Spinal cord (tissue), 10 donors: Measurements from ENCODE around the gene CSRNP2. TPM values are rescaled to one million over a fixed set of nuclear protein-coding genes. Genes with fewer than 3 reads are reported as not detected.
A peak's percentile ranks its signal among the peaks of the same experiment; 100 is the strongest.

Experiments used
- DNase-seq, 6 donors: peaks; one replicate each; pipeline versions ENCODE4 v3.0.0 to v3.0.0-alpha.2; 2013 to 2015; ENCODE audit warnings: low spot score in 6 of 6, low read depth in 4 of 6
- H3K27ac ChIP-seq: one replicate; pipeline ENCODE4 v1.5.1; 2013; ENCODE audit warnings: low read depth, low read length, control low read depth
- H3K27me3 ChIP-seq: one replicate; pipeline ENCODE4 v1.6.1; 2013; ENCODE audit warnings: low read length; ENCODE audit not compliant: control insufficient read depth, insufficient read depth
- H3K36me3 ChIP-seq: one replicate; pipeline ENCODE4 v1.6.1; 2013; ENCODE audit warnings: low read length; ENCODE audit not compliant: control insufficient read depth, insufficient read depth
- H3K4me1 ChIP-seq: one replicate; pipeline ENCODE4 v1.6.1; 2013; ENCODE audit warnings: low read length; ENCODE audit not compliant: control insufficient read depth, insufficient read depth
- H3K4me3 ChIP-seq: one replicate; pipeline ENCODE4 v1.5.1; 2013; ENCODE audit warnings: low read depth, low read length, control low read depth
- H3K9me3 ChIP-seq: one replicate; pipeline ENCODE4 v1.6.1; 2013; ENCODE audit warnings: low read length; ENCODE audit not compliant: control insufficient read depth, insufficient read depth
- WGBS: methylation state at CpG from one replicate; pipeline ENCODE4 v1.1.5; 2013; ENCODE audit warnings: missing lambda C conversion rate; ENCODE audit not compliant: insufficient coverage; 5-methylcytosine and 5-hydroxymethylcytosine counted together
- polyA plus RNA-seq, 2 donors: library from polyadenylated mRNA; unstranded; fragments of 120-200 nt; gene quantifications; one replicate each; pipeline ENCODE4 v1.2.1, GENCODE V29; 2013; ENCODE audit not compliant: insufficient read length in 2 of 2
- total RNA-seq, 2 donors: library from RNA; depleted of rRNA in 1 of 2; stranded (reverse); fragments of 120-200 nt in 1 of 2; fragments of >200 nt in 1 of 2; gene quantifications; one replicate each; pipeline versions ENCODE4 v1.2.3 to v1.2.4, GENCODE V29; 2013 to 2014
- donor health status: healthy.

CSRNP2 gene
- total and polyA plus RNA-seq, 4 donors = 30.9 to 61.1 (median 47.5) TPM

DNA sequence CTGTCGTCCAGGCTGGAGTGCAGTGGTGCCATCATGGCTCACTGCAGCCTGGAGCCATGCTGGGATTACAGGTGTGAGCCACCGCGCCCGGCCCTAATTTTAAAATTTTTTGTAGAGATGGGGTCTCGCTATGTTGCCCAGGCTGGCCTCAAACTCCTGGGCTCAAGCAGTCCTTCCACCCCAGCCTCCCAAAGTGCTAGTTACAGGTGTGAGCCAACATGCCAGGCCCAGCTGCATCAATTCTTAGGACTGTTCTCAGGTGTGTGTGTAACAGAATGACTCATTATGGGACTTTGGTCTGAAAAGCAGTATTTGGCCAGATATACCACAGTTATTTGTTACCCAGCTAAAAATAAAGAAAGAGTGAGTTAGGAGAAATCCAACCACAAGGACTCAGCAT is 17.9 kb downstream of the CSRNP2 start:
- Histone ChIP-seq H3K4me1 (no peaks in the 10 kb centered on the region), H3K4me3 (no peak overlapping the region), H3K27me3 (no peaks in the 10 kb centered on the region), H3K9me3 (no peaks in the 10 kb centered on the region), H3K36me3 (peaks cover 66% of the 10 kb centered on the region), H3K27ac (no peak overlapping the region)
- WGBS = 100% methylated on average over 2 of the region's 5 CpGs
- no peak for DNase-seq

DNA sequence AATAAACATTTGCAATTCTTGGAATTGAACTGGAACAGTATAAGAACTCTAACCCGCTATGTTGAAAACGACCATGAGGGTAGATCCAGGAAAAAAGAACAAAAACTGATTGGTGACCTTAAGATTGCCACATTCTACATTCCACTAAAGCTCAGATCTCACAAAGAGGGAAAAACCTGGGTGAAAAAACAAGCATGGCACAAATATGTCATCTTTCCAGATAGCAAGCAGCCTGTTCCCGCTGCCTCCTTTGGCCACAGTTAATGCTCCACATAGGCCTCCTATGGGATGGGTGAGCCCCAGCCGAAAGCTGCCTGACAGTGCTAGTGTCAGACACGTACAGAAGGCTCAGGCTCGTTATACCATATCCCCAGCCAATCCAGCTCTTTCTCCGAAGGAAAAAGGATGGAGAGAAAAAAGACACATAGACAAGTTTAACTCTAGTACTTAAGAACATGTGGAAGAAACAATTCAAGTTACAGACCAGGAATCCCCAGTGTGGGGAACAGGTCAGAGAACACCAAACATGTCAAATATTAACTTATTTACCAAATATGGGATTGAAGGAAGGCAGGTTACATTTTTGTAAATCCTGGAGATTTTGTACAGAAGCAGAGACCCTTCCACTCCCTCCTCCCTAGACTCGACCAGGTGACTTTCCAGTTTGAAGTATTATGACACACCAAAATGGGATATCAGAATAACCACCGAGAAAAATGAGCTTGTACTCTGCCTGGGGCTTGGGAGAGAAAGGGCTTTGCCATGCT is 20.6 kb downstream of the CSRNP2 start:
- Histone ChIP-seq H3K27me3 (no peaks in the 10 kb centered on the region), H3K4me3 (no peak overlapping the region), H3K9me3 (no peaks in the 10 kb centered on the region), H3K4me1 (no peaks in the 10 kb centered on the region), H3K36me3 (peaks cover 60% of the 10 kb centered on the region), H3K27ac (no peak overlapping the region)
- 100% methylated on average over 3 of the region's 9 CpGs for WGBS
- DNase-seq = no peak

DNA sequence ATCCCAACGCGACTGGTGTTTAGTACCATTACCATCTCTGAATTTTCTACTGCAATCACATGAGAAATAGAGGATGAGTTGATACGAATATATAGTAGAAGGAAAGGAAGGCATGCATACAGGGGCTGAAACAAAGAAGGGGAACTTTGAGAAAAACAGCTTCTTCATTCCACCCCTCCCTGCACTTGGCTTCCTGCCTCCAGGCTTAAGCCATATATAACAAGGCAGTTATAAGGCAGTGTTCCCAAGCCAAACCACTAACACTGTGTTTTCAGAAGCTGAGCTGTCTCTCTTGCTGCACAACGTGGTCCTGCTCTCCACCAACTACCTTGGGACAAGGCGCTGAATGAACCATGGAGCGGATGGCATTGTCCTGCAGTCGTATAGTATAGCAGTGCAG is 24.3 kb downstream of the CSRNP2 start:
- Histone ChIP-seq H3K4me1 (no peaks in the 10 kb centered on the region), H3K9me3 (no peaks in the 10 kb centered on the region), H3K27ac (no peak overlapping the region), H3K4me3 (no peak overlapping the region), H3K36me3 (peaks cover 60% of the 10 kb centered on the region), H3K27me3 (no peaks in the 10 kb centered on the region)
- DNase-seq = no peak
- 87% methylated on average over 3 of the region's 7 CpGs for WGBS

DNA sequence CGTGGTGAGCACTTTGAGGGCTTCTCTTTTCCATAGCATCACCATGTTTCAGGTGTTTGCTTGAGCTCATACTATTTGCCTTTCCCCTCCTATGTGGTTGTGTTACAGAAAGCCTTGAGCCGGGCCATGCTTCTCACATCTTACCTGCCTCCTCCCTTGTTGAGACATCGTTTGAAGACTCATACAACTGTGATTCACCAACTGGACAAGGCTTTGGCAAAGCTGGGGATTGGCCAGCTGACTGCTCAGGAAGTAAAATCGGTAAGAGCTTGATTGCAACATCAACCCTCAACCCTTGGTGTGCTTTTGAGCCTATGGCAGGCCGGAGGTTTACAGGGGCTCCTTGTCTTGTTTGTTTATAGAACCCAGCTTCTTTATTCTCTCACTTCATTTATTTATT is 27.2 kb downstream of the CSRNP2 start:
- WGBS = 89% methylated on average over 3 of the region's 5 CpGs
- H3K27me3 ChIP-seq = no peaks in the 10 kb centered on the region
- peaks cover 52% of the 10 kb centered on the region for H3K36me3 ChIP-seq
- H3K4me1 ChIP-seq = no peaks in the 10 kb centered on the region
- H3K27ac ChIP-seq = no peak overlapping the region
- no peak overlapping the region for H3K4me3 ChIP-seq
- no peaks in the 10 kb centered on the region for H3K9me3 ChIP-seq
- DNase-seq = no peak

GRCh38 chr12:51055060-51055459 is 28.3 kb downstream of the CSRNP2 start:
- Histone ChIP-seq H3K4me3 (no peak overlapping the region), H3K36me3 (peaks cover 57% of the 10 kb centered on the region), H3K9me3 (no peaks in the 10 kb centered on the region), H3K27ac (no peak overlapping the region), H3K27me3 (no peaks in the 10 kb centered on the region), H3K4me1 (no peaks in the 10 kb centered on the region)
- DNase-seq = no peak
- WGBS = 100% methylated on average over 1 of the region's 2 CpGs

DNA sequence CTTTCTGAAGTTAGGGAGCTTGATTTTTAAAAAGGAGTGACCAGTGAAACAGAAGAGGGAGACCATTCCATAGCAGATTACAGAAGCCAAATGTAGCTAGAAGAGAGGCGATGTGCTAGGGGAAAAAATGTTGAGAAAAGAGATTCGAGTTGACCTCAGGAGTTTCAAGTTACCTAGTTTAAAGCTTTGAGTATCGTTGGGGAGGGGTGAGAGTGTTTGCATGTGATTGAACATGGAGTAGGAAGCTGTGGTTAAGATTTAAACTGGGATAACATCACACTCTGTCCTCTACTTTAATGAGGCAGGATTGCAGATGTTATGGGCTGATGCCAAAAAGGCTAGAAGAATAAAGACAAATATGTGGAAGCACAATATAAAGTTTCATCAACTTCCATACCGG is 31.6 kb downstream of the CSRNP2 start:
- no peak for DNase-seq
- Histone ChIP-seq H3K4me3 (no peak overlapping the region), H3K4me1 (peaks cover 8% of the 10 kb centered on the region), H3K9me3 (no peaks in the 10 kb centered on the region), H3K27me3 (no peaks in the 10 kb centered on the region), H3K36me3 (peaks cover 37% of the 10 kb centered on the region), H3K27ac (no peak overlapping the region)
- 44% methylated on average over 2 of the region's 4 CpGs for WGBS

DNA sequence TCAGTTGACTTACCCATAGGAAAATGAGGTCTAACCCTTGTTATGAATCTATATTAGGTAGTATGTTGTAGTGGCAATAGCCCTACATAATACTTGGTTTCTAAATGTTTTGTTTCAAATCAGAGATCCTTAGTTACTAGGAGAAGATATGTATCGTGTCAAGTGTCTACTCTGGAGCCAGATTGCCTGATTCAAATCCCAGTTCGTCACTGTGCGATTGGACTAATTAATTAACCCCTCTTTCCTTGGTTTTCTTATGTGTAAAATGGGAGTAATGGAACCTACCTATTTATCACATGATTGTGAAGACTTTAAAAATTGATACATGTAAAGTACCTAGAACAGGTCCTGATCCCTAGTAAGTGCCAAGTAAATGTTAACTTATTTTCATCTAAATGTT is 33.9 kb downstream of the CSRNP2 start:
- WGBS = no CpG with 5 or more reads among the region's 3 CpGs
- H3K27me3 ChIP-seq = no peaks in the 10 kb centered on the region
- H3K4me3 ChIP-seq = no peak overlapping the region
- no peaks in the 10 kb centered on the region for H3K9me3 ChIP-seq
- no peak for DNase-seq
- peaks cover 18% of the 10 kb centered on the region for H3K36me3 ChIP-seq
- peaks cover 8% of the 10 kb centered on the region for H3K4me1 ChIP-seq
- no peak overlapping the region for H3K27ac ChIP-seq

DNA sequence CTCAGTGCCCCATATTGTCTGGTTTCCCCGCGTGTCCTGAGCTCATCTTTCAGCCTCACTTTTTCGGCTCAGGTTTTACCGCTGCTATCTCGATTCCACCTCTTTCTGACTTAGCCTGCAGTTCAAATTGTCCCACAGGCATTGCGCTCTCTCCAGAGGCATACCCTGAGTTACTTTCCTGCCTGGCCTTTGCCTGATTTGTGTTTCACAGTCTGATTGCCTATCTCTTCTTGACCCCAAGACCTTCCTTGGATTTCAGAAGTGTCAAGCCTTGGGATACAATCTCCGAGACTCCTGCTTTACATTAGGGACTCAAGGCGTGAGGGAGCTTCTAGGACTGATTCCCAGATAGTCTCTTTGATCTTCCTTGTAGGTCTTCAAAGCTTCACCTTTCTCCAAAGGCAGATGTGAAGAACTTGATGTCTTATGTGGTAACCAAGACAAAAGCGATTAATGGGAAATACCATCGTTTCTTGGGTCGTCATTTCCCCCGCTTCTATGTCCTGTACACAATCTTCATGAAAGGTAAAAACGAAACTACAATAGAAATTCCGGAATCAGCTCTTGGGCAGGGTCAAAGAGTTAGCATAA is 34.6 kb downstream of the CSRNP2 start:
- DNase-seq = no peak
- 39% methylated on average over 9 of the region's 14 CpGs for WGBS
- H3K9me3 ChIP-seq = no peaks in the 10 kb centered on the region
- H3K27me3 ChIP-seq = no peaks in the 10 kb centered on the region
- peak overlapping the region; percentile 86 for H3K4me3 ChIP-seq
- H3K27ac ChIP-seq = peak overlapping the region; percentile 96
- peaks cover 18% of the 10 kb centered on the region for H3K36me3 ChIP-seq
- peaks cover 8% of the 10 kb centered on the region for H3K4me1 ChIP-seq

DNA sequence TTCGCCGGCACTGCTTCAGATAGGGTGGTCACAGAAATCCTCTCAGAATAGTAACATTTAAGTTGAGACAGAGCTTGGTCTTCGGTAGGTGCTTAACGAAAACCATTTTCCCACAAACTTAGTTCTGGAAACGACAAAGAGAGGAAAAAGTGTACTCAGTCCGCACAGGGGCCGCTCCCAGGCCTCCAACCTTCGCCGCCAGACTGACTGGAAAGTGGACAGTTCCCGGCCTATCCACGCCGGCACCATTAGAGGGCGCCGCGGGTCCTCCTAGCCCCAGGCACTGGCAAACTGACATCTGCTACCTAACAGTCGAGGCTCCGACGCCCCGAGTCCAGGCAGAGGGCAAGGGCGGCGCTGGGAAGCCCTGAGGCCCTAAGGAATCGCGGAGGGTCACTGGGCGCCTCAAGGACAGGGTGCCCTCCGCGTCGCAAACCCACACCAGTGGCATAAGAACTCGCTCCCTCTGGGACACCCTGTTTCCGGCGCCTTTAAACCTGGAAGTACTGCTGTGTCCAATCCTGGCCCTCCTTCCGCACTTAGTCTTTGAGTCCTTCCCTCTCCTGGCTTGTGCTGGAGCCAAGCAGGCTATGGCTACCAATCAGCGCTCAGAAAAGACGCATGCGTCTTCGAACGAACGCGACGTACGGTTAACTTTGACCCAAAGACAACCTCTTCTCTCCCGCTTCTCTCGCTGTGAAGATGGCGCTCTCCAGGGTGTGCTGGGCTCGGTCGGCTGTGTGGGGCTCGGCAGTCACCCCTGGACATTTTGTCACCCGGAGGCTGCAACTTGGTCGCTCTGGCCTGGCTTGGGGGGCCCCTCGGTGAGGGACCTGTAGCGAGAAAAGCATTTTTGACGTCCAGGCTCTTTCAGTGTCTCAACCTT is 35.5 kb downstream of the CSRNP2 start, which contains the start of gene LETMD1:
LETMD1 (plus strand) TSS at position 673 of the 886 bp plus-strand sequence; CDS start at position 703, 30 bp downstream.
- Histone ChIP-seq H3K4me3 (peak within 1 kb of the TSS; percentile 86), H3K36me3 (peaks cover 14% of the 10 kb centered on the region), H3K4me1 (peaks cover 8% of the 10 kb centered on the region), H3K27me3 (no peaks in the 10 kb centered on the region), H3K27ac (peak within 1 kb of the TSS; percentile 96), H3K9me3 (no peaks in the 10 kb centered on the region)
- 0% methylated on average over 48 of the region's 51 CpGs for WGBS
- DNase-seq = peak; percentile 97 to 100 (median 98)
